Mammary epithelial cell (primary cell): ENCODE data around the gene MAGI1.

Source experiments
- EZH2 ChIP-seq: IDR thresholded peaks from 2 replicates; pipeline ENCODE4 v1.6.1; 2012; ENCODE audit warnings: low read length, inconsistent platforms, borderline replicate concordance
- TF ChIP-seq, protein P1 (sequence below), 2 donors: IDR thresholded peaks in 1 of 2; conservative IDR thresholded peaks in 1 of 2; 2 replicates each; pipeline ENCODE4 v1.5.1; 2011 to 2012; ENCODE audit warnings: inconsistent platforms in 2 of 2, low read length in 2 of 2, mild to moderate bottlenecking in 2 of 2, control low read depth in 1 of 2, low read depth in 1 of 2; ENCODE audit not compliant: insufficient read depth in 1 of 2; ENCODE audit errors: extremely low read depth in 1 of 2

DNA sequence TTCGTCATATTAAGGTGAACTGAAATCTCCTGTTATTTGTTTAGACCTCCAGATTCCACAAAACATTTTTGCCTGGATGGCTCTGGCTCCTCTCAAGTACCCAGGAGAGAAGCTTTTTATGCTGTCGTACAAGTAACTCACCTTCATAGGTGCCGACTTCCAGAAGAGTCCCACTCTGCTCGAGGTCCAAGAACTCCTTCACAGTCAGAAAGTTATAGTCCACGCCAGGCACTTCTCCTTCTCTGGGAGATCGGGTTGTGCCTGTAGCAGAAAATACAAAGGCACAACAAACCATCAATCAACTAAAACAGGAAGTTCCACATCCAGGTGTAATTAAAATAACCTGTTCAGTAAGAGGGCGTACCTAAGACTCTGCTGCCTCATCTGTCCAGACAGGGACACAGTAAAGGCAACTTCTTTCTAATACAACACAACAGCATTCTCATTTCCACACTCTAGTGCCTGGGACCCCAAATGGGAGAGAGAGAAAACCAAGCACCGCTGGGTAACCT is 545.3 kb downstream of the MAGI1 start:
- TF ChIP-seq, protein P1, sequence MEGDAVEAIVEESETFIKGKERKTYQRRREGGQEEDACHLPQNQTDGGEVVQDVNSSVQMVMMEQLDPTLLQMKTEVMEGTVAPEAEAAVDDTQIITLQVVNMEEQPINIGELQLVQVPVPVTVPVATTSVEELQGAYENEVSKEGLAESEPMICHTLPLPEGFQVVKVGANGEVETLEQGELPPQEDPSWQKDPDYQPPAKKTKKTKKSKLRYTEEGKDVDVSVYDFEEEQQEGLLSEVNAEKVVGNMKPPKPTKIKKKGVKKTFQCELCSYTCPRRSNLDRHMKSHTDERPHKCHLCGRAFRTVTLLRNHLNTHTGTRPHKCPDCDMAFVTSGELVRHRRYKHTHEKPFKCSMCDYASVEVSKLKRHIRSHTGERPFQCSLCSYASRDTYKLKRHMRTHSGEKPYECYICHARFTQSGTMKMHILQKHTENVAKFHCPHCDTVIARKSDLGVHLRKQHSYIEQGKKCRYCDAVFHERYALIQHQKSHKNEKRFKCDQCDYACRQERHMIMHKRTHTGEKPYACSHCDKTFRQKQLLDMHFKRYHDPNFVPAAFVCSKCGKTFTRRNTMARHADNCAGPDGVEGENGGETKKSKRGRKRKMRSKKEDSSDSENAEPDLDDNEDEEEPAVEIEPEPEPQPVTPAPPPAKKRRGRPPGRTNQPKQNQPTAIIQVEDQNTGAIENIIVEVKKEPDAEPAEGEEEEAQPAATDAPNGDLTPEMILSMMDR (conservative IDR thresholded peaks at IDR 0.05 in 1 of 2, IDR thresholded peaks at IDR 0.05 in 1 of 2; ENCODE audit: extremely low read depth in 1 of 2, insufficient read depth in 1 of 2, low read depth in 1 of 2, low read length in 2 of 2), result no peak
- no peak for TF ChIP-seq EZH2
